Measurements from ENCODE around the gene EXOC2.

DNA sequence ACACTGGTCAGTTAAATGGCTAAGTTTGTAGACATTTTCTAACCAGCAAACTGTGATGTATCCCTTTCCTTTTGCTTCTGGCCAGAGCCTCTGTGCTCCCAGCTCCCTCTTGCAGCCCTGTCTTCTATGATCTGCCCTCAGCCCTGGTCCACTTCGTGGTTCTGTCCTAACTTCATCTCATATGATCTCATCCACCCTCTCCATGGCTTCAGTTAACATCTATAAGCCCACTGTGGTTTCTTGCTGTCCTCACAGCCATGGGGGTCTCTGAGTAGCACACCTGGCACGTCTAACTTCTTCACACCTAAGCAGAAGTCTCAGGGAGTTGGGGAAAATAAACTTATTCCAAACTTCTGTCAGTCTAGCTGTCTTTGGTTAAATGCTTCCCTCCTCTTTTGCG, 219.6 kb downstream of the EXOC2 start:
- TF ChIP-seq CEBPB (IDR thresholded peaks at IDR 0.05) (no peak), EP300 (IDR thresholded peaks at IDR 0.05; ENCODE audit: borderline replicate concordance) (no peak), FOXM1 (IDR thresholded peaks at IDR 0.05; ENCODE audit: borderline replicate concordance, low read depth) (no peak), TAF1 (IDR thresholded peaks at IDR 0.05; ENCODE audit: low read depth) (no peak)
- TF ChIP-seq, protein P1, sequence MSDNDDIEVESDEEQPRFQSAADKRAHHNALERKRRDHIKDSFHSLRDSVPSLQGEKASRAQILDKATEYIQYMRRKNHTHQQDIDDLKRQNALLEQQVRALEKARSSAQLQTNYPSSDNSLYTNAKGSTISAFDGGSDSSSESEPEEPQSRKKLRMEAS (IDR thresholded peaks at IDR 0.05) = no peak
- TF ChIP-seq, protein P2, sequence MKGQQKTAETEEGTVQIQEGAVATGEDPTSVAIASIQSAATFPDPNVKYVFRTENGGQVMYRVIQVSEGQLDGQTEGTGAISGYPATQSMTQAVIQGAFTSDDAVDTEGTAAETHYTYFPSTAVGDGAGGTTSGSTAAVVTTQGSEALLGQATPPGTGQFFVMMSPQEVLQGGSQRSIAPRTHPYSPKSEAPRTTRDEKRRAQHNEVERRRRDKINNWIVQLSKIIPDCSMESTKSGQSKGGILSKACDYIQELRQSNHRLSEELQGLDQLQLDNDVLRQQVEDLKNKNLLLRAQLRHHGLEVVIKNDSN (IDR thresholded peaks at IDR 0.05) = no peak
